ENCODE measurements around the gene GPR27. TPM values are rescaled to one million over a fixed set of nuclear protein-coding genes. Genes with fewer than 3 reads are reported as not detected.

The GPR27 gene
- total RNA-seq, 6 experiments from 2014 or later, result 0.09 to 0.37 (median 0.12) TPM; not detected in 1

DNA sequence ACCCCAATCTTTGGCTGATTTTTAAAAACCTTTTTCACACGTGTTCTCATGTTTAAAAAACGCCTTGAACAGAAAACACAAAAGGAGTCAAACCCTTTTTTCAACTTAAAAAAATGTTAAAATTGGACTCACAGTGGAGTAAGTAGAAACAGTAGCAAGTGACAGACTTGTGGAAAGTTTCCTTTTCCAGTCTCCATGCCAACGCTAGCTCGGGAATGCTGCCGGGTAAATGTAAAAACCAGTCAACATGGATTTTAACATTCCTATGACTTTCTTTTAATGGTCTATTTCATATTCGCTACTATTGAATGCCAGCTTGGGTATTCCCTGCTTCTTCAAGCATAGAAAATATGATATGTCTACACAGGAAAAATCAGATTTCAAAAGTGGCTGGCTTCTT lies 32.9 kb downstream of the GPR27 start:
- H3K27me3 ChIP-seq, result peaks cover 9 to 18% of the 10 kb centered on the region in 2 donors
- H3K36me3 ChIP-seq, result no peaks in the 10 kb centered on the region
- peaks cover 0 to 9% (median 0%) of the 10 kb centered on the region in 4 donors for H3K4me1 ChIP-seq
- no peak for ATAC-seq
- DNase-seq, result no peak
- H3K27ac ChIP-seq, result no peak overlapping the region
- whole genome bisulfite sequencing (ENCODE audit: insufficient coverage, low coverage, low lambda C conversion rate, missing lambda C conversion rate), result 46% methylated on average over 6 of the region's 6 CpGs
- no peak for TF ChIP-seq POLR2A (IDR thresholded peaks at IDR 0.05)
- TF ChIP-seq, protein P1, sequence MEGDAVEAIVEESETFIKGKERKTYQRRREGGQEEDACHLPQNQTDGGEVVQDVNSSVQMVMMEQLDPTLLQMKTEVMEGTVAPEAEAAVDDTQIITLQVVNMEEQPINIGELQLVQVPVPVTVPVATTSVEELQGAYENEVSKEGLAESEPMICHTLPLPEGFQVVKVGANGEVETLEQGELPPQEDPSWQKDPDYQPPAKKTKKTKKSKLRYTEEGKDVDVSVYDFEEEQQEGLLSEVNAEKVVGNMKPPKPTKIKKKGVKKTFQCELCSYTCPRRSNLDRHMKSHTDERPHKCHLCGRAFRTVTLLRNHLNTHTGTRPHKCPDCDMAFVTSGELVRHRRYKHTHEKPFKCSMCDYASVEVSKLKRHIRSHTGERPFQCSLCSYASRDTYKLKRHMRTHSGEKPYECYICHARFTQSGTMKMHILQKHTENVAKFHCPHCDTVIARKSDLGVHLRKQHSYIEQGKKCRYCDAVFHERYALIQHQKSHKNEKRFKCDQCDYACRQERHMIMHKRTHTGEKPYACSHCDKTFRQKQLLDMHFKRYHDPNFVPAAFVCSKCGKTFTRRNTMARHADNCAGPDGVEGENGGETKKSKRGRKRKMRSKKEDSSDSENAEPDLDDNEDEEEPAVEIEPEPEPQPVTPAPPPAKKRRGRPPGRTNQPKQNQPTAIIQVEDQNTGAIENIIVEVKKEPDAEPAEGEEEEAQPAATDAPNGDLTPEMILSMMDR (IDR thresholded peaks at IDR 0.05), result no peak
- intact Hi-C loops (cut with DNase I), result no loop called here
- no peak overlapping the region for H3K4me3 ChIP-seq
- H3K9me3 ChIP-seq, result no peaks in the 10 kb centered on the region

DNA sequence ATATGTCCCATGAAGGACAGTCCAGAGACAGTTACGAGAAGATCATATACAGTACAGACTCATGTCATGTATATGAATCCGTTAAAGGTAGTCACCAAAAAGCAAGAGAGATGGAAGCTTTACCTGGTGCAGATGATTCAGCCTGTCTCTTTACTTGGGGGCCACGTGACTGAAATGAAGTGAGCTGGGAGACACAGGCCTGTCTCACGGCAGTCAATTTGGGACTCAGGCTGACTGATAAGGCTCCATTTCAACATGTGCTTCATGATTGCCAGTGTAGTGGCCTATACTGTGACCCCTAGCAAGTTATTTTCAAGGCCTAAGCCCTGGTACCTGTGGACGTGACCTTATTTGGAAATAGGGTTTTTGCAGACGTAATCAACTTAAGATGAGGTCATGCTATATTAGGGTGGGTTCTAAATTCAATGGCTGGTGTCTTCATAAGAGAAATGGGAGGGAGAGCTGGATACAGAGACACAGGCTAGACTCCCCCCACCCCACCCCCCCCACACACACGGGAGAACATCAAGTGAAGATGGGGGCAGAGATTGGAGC lies 34.3 kb downstream of the GPR27 start:
- no peaks in the 10 kb centered on the region for H3K36me3 ChIP-seq
- H3K4me3 ChIP-seq, result no peak overlapping the region
- H3K27me3 ChIP-seq, result peaks cover 3 to 7% of the 10 kb centered on the region in 2 donors
- ATAC-seq, result no peak
- no peak for DNase-seq
- no peak overlapping the region for H3K27ac ChIP-seq
- intact Hi-C loops (cut with DNase I), result no loop called here
- no peak for TF ChIP-seq POLR2A (IDR thresholded peaks at IDR 0.05)
- TF ChIP-seq, protein P1 (IDR thresholded peaks at IDR 0.05), result no peak
- 84% methylated on average over 5 of the region's 7 CpGs for WGBS (ENCODE audit: insufficient coverage, low coverage, low lambda C conversion rate, missing lambda C conversion rate)
- H3K9me3 ChIP-seq, result no peaks in the 10 kb centered on the region
- peaks cover 0 to 9% (median 0%) of the 10 kb centered on the region in 4 donors for H3K4me1 ChIP-seq

DNA sequence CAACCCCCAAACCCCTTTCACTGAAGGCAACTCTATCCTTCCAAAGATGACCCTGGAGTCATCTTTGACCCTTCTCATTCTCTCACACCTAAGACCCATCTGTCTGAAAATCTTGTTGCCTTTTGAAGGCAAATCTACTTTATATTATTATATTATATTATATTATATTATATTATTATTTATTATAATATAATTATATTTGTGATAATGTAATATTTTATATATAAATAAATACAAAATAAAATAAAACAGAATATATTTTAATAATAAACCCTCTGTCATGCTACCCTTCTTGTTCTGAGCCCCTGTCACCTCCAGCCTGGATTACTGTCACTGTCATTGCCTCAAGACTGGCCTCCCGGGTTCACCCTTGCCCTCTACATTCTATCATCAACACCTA lies 36.3 kb downstream of the GPR27 start:
- H3K27me3 ChIP-seq, result no peaks in the 10 kb centered on the region
- no peak overlapping the region for H3K27ac ChIP-seq
- TF ChIP-seq, protein P1 (IDR thresholded peaks at IDR 0.05), result no peak
- TF ChIP-seq POLR2A (IDR thresholded peaks at IDR 0.05), result no peak
- DNase-seq (no peak), ATAC-seq (no peak)
- no peaks in the 10 kb centered on the region for H3K36me3 ChIP-seq
- no peak overlapping the region for H3K4me3 ChIP-seq
- 82% methylated on average over 1 of the region's 1 CpG for WGBS (ENCODE audit: insufficient coverage, low coverage, low lambda C conversion rate, missing lambda C conversion rate)
- H3K4me1 ChIP-seq, result peaks cover 0 to under 1% (median 0%) of the 10 kb centered on the region in 4 donors
- no peaks in the 10 kb centered on the region for H3K9me3 ChIP-seq
- intact Hi-C loops (cut with DNase I), result no loop called here

DNA sequence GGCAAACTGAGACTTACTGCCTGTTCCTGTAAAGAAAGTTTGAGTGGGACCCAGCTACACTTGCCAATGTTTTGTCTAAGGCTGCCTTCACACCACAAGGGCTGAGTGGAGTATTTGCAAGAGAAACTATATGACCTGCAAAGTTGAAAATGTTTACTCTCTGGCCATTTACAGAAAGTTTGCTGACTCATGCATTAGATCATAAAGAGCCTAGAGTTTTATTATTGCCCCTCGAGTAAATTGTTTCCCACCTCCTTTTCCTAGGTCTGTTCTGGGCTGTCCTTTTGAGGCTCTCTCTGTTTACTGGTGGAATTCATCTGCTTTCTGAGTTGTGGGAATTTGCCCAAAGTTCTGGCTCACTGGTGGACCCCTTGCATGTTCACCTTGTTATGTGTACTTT lies 38.0 kb downstream of the GPR27 start:
- Histone ChIP-seq H3K4me1 (no peaks in the 10 kb centered on the region), H3K9me3 (no peaks in the 10 kb centered on the region), H3K27ac (no peak overlapping the region), H3K27me3 (no peaks in the 10 kb centered on the region), H3K4me3 (no peak overlapping the region), H3K36me3 (no peaks in the 10 kb centered on the region)
- TF ChIP-seq, protein P1 (IDR thresholded peaks at IDR 0.05), result no peak
- TF ChIP-seq POLR2A (IDR thresholded peaks at IDR 0.05), result no peak
- WGBS (ENCODE audit: insufficient coverage, low coverage, low lambda C conversion rate, missing lambda C conversion rate), result 29% methylated on average over 1 of the region's 1 CpG
- no peak for ATAC-seq
- no peak for DNase-seq
- intact Hi-C loops (cut with DNase I), result no loop called here

DNA sequence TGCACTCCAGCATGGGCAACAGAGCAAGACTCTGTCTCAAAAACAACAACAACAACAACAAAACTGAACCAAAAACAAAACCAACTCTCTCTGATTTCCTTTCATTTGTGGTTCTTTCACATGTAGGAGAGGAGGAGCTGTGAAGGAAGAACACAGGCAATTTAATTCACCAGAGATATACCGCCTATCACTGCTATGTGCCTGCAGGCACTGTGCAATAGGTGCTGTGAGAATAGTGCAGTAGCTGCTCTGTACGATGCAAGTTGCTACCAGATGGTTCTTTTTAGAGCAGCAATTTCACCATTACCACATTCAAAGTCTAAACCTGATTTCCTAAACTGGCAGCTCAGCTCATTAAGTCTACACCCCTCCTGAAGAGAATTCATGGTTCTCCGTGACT lies 42.6 kb downstream of the GPR27 start:
- Histone ChIP-seq H3K4me3 (no peak overlapping the region), H3K27ac (no peak overlapping the region), H3K36me3 (no peaks in the 10 kb centered on the region), H3K27me3 (no peaks in the 10 kb centered on the region), H3K9me3 (no peaks in the 10 kb centered on the region), H3K4me1 (no peaks in the 10 kb centered on the region)
- no peak for TF ChIP-seq POLR2A (IDR thresholded peaks at IDR 0.05)
- TF ChIP-seq, protein P1 (IDR thresholded peaks at IDR 0.05), result no peak
- DNase-seq (no peak), ATAC-seq (no peak)
- intact Hi-C loops (cut with DNase I), result no loop called here
- WGBS (ENCODE audit: insufficient coverage, low coverage, low lambda C conversion rate, missing lambda C conversion rate), result 57% methylated on average over 3 of the region's 3 CpGs
